ENCODE results near the gene SPR.

The SPR gene

GRCh38 chr2:72914589-72915319, 27.5 kb downstream of the SPR start:
- Histone ChIP-seq H3K27ac (no peak overlapping the region), H3K4me1 (peaks cover 36% of the 10 kb centered on the region), H3K4me2 (no peak overlapping the region), H3K4me3 (no peak overlapping the region), H4K20me1 (peaks cover 68% of the 10 kb centered on the region), H3K9me3 (no peaks in the 10 kb centered on the region), H3K27me3 (peaks cover 100% of the 10 kb centered on the region), H3K9ac (no peak overlapping the region), H3K36me3 (no peaks in the 10 kb centered on the region)
- TF ChIP-seq Cebpa-rat (IDR thresholded peaks at IDR 0.05) = no peak

- Histone ChIP-seq H3K4me2 (peak overlapping the region; percentile 97), H3K9me3 (no peaks in the 10 kb centered on the region), H4K20me1 (peaks cover 75% of the 10 kb centered on the region), H3K4me1 (peaks cover 43% of the 10 kb centered on the region), H3K9ac (no peak overlapping the region), H3K4me3 (peak overlapping the region; percentile 65), H3K27ac (no peak overlapping the region), H3K36me3 (no peaks in the 10 kb centered on the region), H3K27me3 (peaks cover 100% of the 10 kb centered on the region)
- no peak for TF ChIP-seq Cebpa-rat (IDR thresholded peaks at IDR 0.05)
These were observed 28.2 kb downstream of the SPR start for GRCh38 chr2:72915320-72915906.

GRCh38 chr2:72915907-72916742, 28.9 kb downstream of the SPR start:
- no peak for TF ChIP-seq Cebpa-rat (IDR thresholded peaks at IDR 0.05)

GRCh38 chr2:72916743-72917137, 29.5 kb downstream of the SPR start:
- Histone ChIP-seq H3K4me1 (peaks cover 46% of the 10 kb centered on the region), H3K4me3 (peak overlapping the region; percentile 65)

More at GRCh38 chr2:72915907-72916742, 28.9 kb downstream of the SPR start:
- Histone ChIP-seq H3K27ac (no peak overlapping the region), H3K4me1 (peaks cover 46% of the 10 kb centered on the region), H3K27me3 (peaks cover 100% of the 10 kb centered on the region), H3K9me3 (no peaks in the 10 kb centered on the region), H4K20me1 (peaks cover 78% of the 10 kb centered on the region), H3K4me2 (peak overlapping the region; percentile 97), H3K4me3 (peak overlapping the region; percentile 65), H3K36me3 (no peaks in the 10 kb centered on the region), H3K9ac (0 out of 2 replicates have a peak overlapping the region, but pooled peaks have one; percentile 28)

GRCh38 chr2:72917138-72917876, 30.1 kb downstream of the SPR start, which contains the start of gene EMX1:
TSS of gene EMX1 (plus strand) at chr2:72917519. CDS start at chr2:72917853, 334 bp downstream.
- Histone ChIP-seq H3K36me3 (no peaks in the 10 kb centered on the region), H3K4me2 (peak within 1 kb of the TSS; percentile 97), H3K9ac (0 out of 2 replicates have a peak within 1 kb of the TSS, but pooled peaks have one; percentile 28), H3K4me3 (peak within 1 kb of the TSS; percentile 65), H3K4me1 (peaks cover 46% of the 10 kb centered on the region), H3K27me3 (peaks cover 100% of the 10 kb centered on the region), H4K20me1 (peaks cover 89% of the 10 kb centered on the region), H3K27ac (no peak within 1 kb of the TSS), H3K9me3 (no peaks in the 10 kb centered on the region)
- no peak for TF ChIP-seq Cebpa-rat (IDR thresholded peaks at IDR 0.05)

More at GRCh38 chr2:72916743-72917137, 29.5 kb downstream of the SPR start:
- Histone ChIP-seq H3K9me3 (no peaks in the 10 kb centered on the region), H3K9ac (0 out of 2 replicates have a peak overlapping the region, but pooled peaks have one; percentile 28), H3K27ac (no peak overlapping the region), H3K27me3 (peaks cover 100% of the 10 kb centered on the region), H4K20me1 (peaks cover 83% of the 10 kb centered on the region), H3K4me2 (peak overlapping the region; percentile 97), H3K36me3 (no peaks in the 10 kb centered on the region)
- no peak for TF ChIP-seq Cebpa-rat (IDR thresholded peaks at IDR 0.05)

- no peaks in the 10 kb centered on the region for H3K9me3 ChIP-seq
- H4K20me1 ChIP-seq = peaks cover 96% of the 10 kb centered on the region
- H3K4me1 ChIP-seq = peaks cover 46% of the 10 kb centered on the region
- no peaks in the 10 kb centered on the region for H3K36me3 ChIP-seq
- H3K9ac ChIP-seq = no peak overlapping the region
- peak overlapping the region; percentile 65 for H3K4me3 ChIP-seq
- TF ChIP-seq Cebpa-rat (IDR thresholded peaks at IDR 0.05) = no peak
- H3K27ac ChIP-seq = no peak overlapping the region
- H3K4me2 ChIP-seq = peak overlapping the region; percentile 97
- peaks cover 100% of the 10 kb centered on the region for H3K27me3 ChIP-seq
These were observed 30.8 kb downstream of the SPR start for GRCh38 chr2:72917877-72918553.

- no peak for TF ChIP-seq Cebpa-rat (IDR thresholded peaks at IDR 0.05)
- peak overlapping the region; percentile 30; the same call in 1 of the 2 replicates for H3K4me3 ChIP-seq
- no peaks in the 10 kb centered on the region for H3K36me3 ChIP-seq
- H3K27me3 ChIP-seq = peaks cover 100% of the 10 kb centered on the region
- peaks cover 56% of the 10 kb centered on the region for H3K4me1 ChIP-seq
- H3K4me2 ChIP-seq = peak overlapping the region; percentile 47
- H3K27ac ChIP-seq = no peak overlapping the region
- no peak overlapping the region for H3K9ac ChIP-seq
- no peaks in the 10 kb centered on the region for H3K9me3 ChIP-seq
- peaks cover 96% of the 10 kb centered on the region for H4K20me1 ChIP-seq
These were observed 32.5 kb downstream of the SPR start for GRCh38 chr2:72919414-72920317.

Data from BLaER1 (cell line).